ENCODE measurements around the gene CHPF.

CHPF gene

GRCh38 chr2:219538956-219539788 is 4.4 kb downstream of the CHPF start:
- ATAC-seq (replicated peaks) (no peak), DNase-seq (no peak)
- peaks cover 7 to 24% of the 10 kb centered on the region in 2 donors for H3K27me3 Mint-ChIP-seq
- no peak overlapping the region for H3K27ac Mint-ChIP-seq
- H3K4me3 Mint-ChIP-seq, result no peak overlapping the region
- no peaks in the 10 kb centered on the region for H3K9me3 Mint-ChIP-seq
- peaks cover 5 to 14% of the 10 kb centered on the region in 2 donors for H3K4me1 Mint-ChIP-seq (ENCODE audit: low read depth in 2 of 2)
- peaks cover 7% of the 10 kb centered on the region for H3K36me3 Mint-ChIP-seq (ENCODE audit: insufficient read depth)

- H3K9me3 Mint-ChIP-seq, result no peaks in the 10 kb centered on the region
- H3K27me3 Mint-ChIP-seq, result peaks cover 7 to 27% of the 10 kb centered on the region in 2 donors
- H3K27ac Mint-ChIP-seq, result no peak overlapping the region
- H3K4me1 Mint-ChIP-seq (ENCODE audit: low read depth in 2 of 2), result peaks cover 5 to 12% of the 10 kb centered on the region in 2 donors
- no peak overlapping the region for H3K4me3 Mint-ChIP-seq
- no peak for ATAC-seq (replicated peaks)
- DNase-seq, result no peak
- H3K36me3 Mint-ChIP-seq (ENCODE audit: insufficient read depth), result peaks cover 7% of the 10 kb centered on the region
Measured at GRCh38 chr2:219538504-219538951, 5.1 kb downstream of the CHPF start.

GRCh38 chr2:219537657-219538488 is 5.7 kb downstream of the CHPF start:
- Mint-ChIP-seq H3K27me3 (peaks cover 7 to 33% of the 10 kb centered on the region in 2 donors), H3K36me3 (ENCODE audit: insufficient read depth) (peaks cover 7% of the 10 kb centered on the region), H3K4me1 (ENCODE audit: low read depth in 2 of 2) (peaks cover 5 to 11% of the 10 kb centered on the region in 2 donors), H3K4me3 (no peak overlapping the region), H3K27ac (no peak overlapping the region), H3K9me3 (no peaks in the 10 kb centered on the region)
- no peak for ATAC-seq (replicated peaks)
- no peak for DNase-seq

- Mint-ChIP-seq H3K36me3 (ENCODE audit: insufficient read depth) (peaks cover 7% of the 10 kb centered on the region), H3K9me3 (no peaks in the 10 kb centered on the region), H3K4me3 (no peak overlapping the region), H3K27me3 (peaks cover 13 to 42% of the 10 kb centered on the region in 2 donors), H3K4me1 (ENCODE audit: low read depth in 2 of 2) (peaks cover 2% of the 10 kb centered on the region in 2 donors), H3K27ac (no peak overlapping the region)
- DNase-seq (no peak), ATAC-seq (replicated peaks) (no peak)
Measured at GRCh38 chr2:219536967-219537366, 6.6 kb downstream of the CHPF start.

GRCh38 chr2:219536425-219536824 is 7.2 kb downstream of the CHPF start:
- H3K36me3 Mint-ChIP-seq (ENCODE audit: insufficient read depth), result peaks cover 4% of the 10 kb centered on the region
- ATAC-seq (replicated peaks) (no peak), DNase-seq (no peak)
- peaks cover 18 to 48% of the 10 kb centered on the region in 2 donors for H3K27me3 Mint-ChIP-seq
- no peaks in the 10 kb centered on the region for H3K9me3 Mint-ChIP-seq
- H3K4me1 Mint-ChIP-seq (ENCODE audit: low read depth in 2 of 2), result no peaks in the 10 kb centered on the region
- H3K27ac Mint-ChIP-seq, result no peak overlapping the region
- H3K4me3 Mint-ChIP-seq, result no peak overlapping the region

GRCh38 chr2:219533930-219534661 is 9.5 kb downstream of the CHPF start:
- ATAC-seq (replicated peaks) (no peak), DNase-seq (no peak)
- H3K9me3 Mint-ChIP-seq, result no peaks in the 10 kb centered on the region
- H3K36me3 Mint-ChIP-seq (ENCODE audit: insufficient read depth), result peaks cover 8% of the 10 kb centered on the region
- no peak overlapping the region for H3K27ac Mint-ChIP-seq
- peaks cover 42 to 71% of the 10 kb centered on the region in 2 donors for H3K27me3 Mint-ChIP-seq
- no peak overlapping the region for H3K4me3 Mint-ChIP-seq
- peaks cover 0 to 3% of the 10 kb centered on the region in 2 donors for H3K4me1 Mint-ChIP-seq (ENCODE audit: low read depth in 2 of 2)

- Mint-ChIP-seq H3K4me1 (ENCODE audit: low read depth in 2 of 2) (peaks cover 0 to 3% of the 10 kb centered on the region in 2 donors), H3K4me3 (no peak overlapping the region), H3K9me3 (no peaks in the 10 kb centered on the region), H3K27ac (no peak overlapping the region), H3K27me3 (peaks cover 54 to 89% of the 10 kb centered on the region in 2 donors), H3K36me3 (ENCODE audit: insufficient read depth) (peaks cover 3% of the 10 kb centered on the region)
- ATAC-seq (replicated peaks) (no peak), DNase-seq (no peak)
Measured at GRCh38 chr2:219532378-219532649, 11.3 kb downstream of the CHPF start.

- peaks cover 0 to 3% of the 10 kb centered on the region in 2 donors for H3K4me1 Mint-ChIP-seq (ENCODE audit: low read depth in 2 of 2)
- no peak overlapping the region for H3K27ac Mint-ChIP-seq
- H3K36me3 Mint-ChIP-seq (ENCODE audit: insufficient read depth), result peaks cover 3% of the 10 kb centered on the region
- DNase-seq (no peak), ATAC-seq (replicated peaks) (no peak)
- peaks cover 59 to 94% of the 10 kb centered on the region in 2 donors for H3K27me3 Mint-ChIP-seq
- no peak overlapping the region for H3K4me3 Mint-ChIP-seq
- H3K9me3 Mint-ChIP-seq, result no peaks in the 10 kb centered on the region
Measured at GRCh38 chr2:219531639-219532377, 11.8 kb downstream of the CHPF start.

GRCh38 chr2:219530048-219530963 is 13.3 kb downstream of the CHPF start:
- Mint-ChIP-seq H3K9me3 (no peaks in the 10 kb centered on the region), H3K36me3 (ENCODE audit: insufficient read depth) (peaks cover 3% of the 10 kb centered on the region), H3K27ac (no peak overlapping the region), H3K4me3 (no peak overlapping the region), H3K27me3 (peaks cover 70 to 97% of the 10 kb centered on the region in 2 donors), H3K4me1 (ENCODE audit: low read depth in 2 of 2) (peaks cover 0 to 3% of the 10 kb centered on the region in 2 donors)
- ATAC-seq (replicated peaks) (peak; percentile 97), DNase-seq (peak; percentile 83 to 86 (median 84))

GRCh38 chr2:219527472-219527871 is 16.1 kb downstream of the CHPF start:
- H3K27me3 Mint-ChIP-seq, result peaks cover 86 to 96% of the 10 kb centered on the region in 2 donors
- ATAC-seq (replicated peaks), result no peak

GRCh38 chr2:219527076-219527394 is 16.6 kb downstream of the CHPF start:
- Mint-ChIP-seq H3K4me3 (no peak overlapping the region), H3K36me3 (ENCODE audit: insufficient read depth) (peaks cover 3% of the 10 kb centered on the region), H3K4me1 (ENCODE audit: low read depth in 2 of 2) (peaks cover 0 to 4% of the 10 kb centered on the region in 2 donors), H3K9me3 (no peaks in the 10 kb centered on the region), H3K27ac (no peak overlapping the region), H3K27me3 (peaks cover 87 to 96% of the 10 kb centered on the region in 2 donors)
- no peak for DNase-seq
- ATAC-seq (replicated peaks), result no peak

More at GRCh38 chr2:219527472-219527871, 16.1 kb downstream of the CHPF start:
- H3K36me3 Mint-ChIP-seq (ENCODE audit: insufficient read depth), result peaks cover 3% of the 10 kb centered on the region
- DNase-seq, result no peak
- H3K4me3 Mint-ChIP-seq, result no peak overlapping the region
- H3K4me1 Mint-ChIP-seq (ENCODE audit: low read depth in 2 of 2), result peaks cover 0 to 3% of the 10 kb centered on the region in 2 donors
- no peak overlapping the region for H3K27ac Mint-ChIP-seq
- H3K9me3 Mint-ChIP-seq, result no peaks in the 10 kb centered on the region

Measured in effector memory CD8-positive, alpha-beta T cell (primary cell).